Activated CD4-positive, alpha-beta memory T cell treated with anti-CD3 and anti-CD28 coated beads for 36 hours (primary cell): ENCODE results near the gene MORN1. TPM values are rescaled to one million over a fixed set of nuclear protein-coding genes. Genes with fewer than 3 reads are reported as not detected.

Experiments used
- CTCF ChIA-PET: fragments of 350-600 bp; sonication (Branson Sonifier 250); formaldehyde crosslinking; loops from one replicate; lab custom pipeline; 2021; ENCODE audit warnings: antibody characterized with exemption, inconsistent platforms; lab: Charles Lee
- POLR2A ChIA-PET: fragments of 350-600 bp; sonication (Branson Sonifier 250); formaldehyde crosslinking; loops from one replicate; lab custom pipeline; 2021; ENCODE audit warnings: antibody characterized with exemption; lab: Charles Lee
- DNase-seq: peaks from one replicate; pipeline ENCODE4 v3.0.0-alpha.2; 2020
- H3K27ac Mint-ChIP-seq: one replicate; pipeline ENCODE4 v1.8.0; 2021; ENCODE audit warnings: mixed read lengths
- H3K27me3 Mint-ChIP-seq: one replicate; pipeline ENCODE4 v1.8.0; 2021; ENCODE audit warnings: mixed read lengths
- H3K36me3 Mint-ChIP-seq: one replicate; pipeline ENCODE4 v1.8.0; 2021; ENCODE audit warnings: mixed read lengths
- H3K4me1 Mint-ChIP-seq: one replicate; pipeline ENCODE4 v1.8.0; 2021; ENCODE audit warnings: low read depth, mixed read lengths
- H3K4me3 Mint-ChIP-seq: one replicate; pipeline ENCODE4 v1.8.0; 2021; ENCODE audit warnings: mild to moderate bottlenecking, mixed read lengths
- H3K9me3 Mint-ChIP-seq: one replicate; pipeline ENCODE4 v1.8.0; 2021; ENCODE audit warnings: mixed read lengths
- intact Hi-C: fragments of 100-400 bp; cut with micrococcal nuclease; formaldehyde crosslinking; loops from one replicate; pipeline ENCODE4 v1.15.1; 2023
- total RNA-seq, 2 experiments: library from RNA; stranded (reverse); gene quantifications; one replicate each; pipeline ENCODE4 v1.2.3, GENCODE V29; 2021

The MORN1 gene
- total RNA-seq, 2 experiments from 2014 or later = 5.4 to 6.3 TPM

DNA sequence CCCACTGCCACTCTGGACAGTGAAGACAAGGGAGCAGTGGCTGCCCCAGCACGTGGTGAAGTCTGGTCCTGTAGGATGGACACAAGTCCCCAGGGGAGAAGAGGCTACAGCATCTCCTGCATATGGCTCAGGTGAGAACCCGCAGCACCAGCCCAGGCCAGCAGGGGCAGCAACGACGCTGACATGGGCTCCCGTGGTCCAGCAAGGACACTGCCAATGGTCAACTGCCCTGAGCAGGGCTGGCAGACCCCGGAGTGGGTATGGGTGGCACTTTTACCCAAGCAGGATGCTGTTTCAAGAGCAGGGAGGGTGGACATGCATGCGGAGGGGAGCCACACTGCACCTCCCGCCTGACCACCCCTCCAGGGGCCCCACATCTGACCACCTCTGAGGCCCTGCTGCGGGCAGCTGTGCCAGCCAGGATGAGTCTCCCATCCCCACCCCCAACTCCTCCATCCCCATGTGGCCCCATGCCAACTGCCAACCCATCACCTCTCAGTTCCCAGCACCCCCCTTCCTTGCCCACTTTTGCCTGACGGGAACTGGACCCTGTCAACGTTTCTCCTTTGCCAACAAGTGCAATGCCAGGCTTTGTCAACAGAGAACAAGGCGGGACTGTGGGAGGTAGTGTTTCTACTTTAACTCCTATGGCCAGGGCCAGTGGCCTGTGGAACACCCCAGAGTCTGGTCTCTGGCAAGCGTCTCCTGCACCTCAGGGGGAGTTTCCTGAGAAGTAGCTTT lies 8.6 kb downstream of the MORN1 start:
- no peaks in the 10 kb centered on the region for H3K9me3 Mint-ChIP-seq
- H3K36me3 Mint-ChIP-seq = no peaks in the 10 kb centered on the region
- H3K4me3 Mint-ChIP-seq = no peak overlapping the region
- ChIA-PET CTCF (interaction anchor here (0.6 to 17.5 kb wide), 20 partner anchors 8 to 292 kb away, joined by 3 to 409 read pairs (median 6); partner anchors contain the start of genes FAAP20, MORN1 and RER1), POLR2A (interaction anchor here (1.2 to 1.6 kb wide), 3 partner anchors 9 to 188 kb away, joined by 4 to 12 read pairs (median 5); partner anchors contain the start of genes FAAP20, MORN1 and RER1)
- peak; percentile 55 for DNase-seq
- no peaks in the 10 kb centered on the region for H3K4me1 Mint-ChIP-seq
- no peak overlapping the region for H3K27ac Mint-ChIP-seq
- intact Hi-C loops = no loop called here
- no peaks in the 10 kb centered on the region for H3K27me3 Mint-ChIP-seq

DNA sequence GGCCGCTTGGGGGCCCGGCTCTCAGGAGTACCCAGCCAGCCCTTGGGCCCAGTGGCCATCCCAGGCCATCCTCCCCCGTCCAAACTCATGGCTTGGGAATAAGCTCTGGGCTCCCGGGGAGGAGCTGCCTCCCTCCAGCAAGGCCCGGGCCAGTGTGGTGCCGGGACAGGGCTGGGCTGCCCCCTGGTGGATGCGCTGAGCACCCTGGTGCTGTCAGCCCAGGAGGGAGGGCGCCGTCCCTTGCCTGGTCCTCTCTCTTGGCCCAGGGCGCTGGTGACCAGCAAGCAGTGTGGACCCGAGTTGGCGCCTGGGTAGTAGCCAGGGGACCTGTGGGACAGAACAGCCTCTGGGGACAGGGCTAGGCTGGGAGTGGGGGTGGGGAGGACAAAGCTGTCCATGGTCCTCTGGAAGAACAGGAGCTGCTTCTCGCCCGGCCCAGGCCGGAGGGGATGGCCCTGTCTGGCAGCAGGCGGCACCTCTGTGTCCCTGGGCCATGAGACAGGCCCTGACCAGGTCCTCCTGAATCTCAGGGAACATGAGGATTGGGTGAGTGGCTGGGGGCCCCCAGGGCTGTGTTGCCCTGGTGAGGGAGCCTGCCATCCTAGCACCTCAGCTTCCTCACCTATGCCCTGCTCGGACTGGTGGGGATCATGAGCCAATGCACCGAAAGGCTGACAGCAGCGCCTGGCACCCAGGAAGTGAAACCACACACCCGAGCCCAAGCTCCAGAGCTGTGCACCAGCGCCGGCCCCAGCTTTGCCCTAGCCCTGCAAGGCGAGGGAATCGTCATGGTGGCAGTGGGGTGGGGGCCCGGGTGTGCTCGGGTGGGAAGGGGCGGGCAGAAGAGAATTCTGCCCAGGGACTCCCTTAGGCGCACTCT lies 9.4 kb downstream of the MORN1 start:
- Mint-ChIP-seq H3K4me1 (no peaks in the 10 kb centered on the region), H3K9me3 (no peaks in the 10 kb centered on the region), H3K27me3 (no peaks in the 10 kb centered on the region), H3K27ac (no peak overlapping the region), H3K4me3 (no peak overlapping the region), H3K36me3 (no peaks in the 10 kb centered on the region)
- DNase-seq = peak; percentile 85
- POLR2A ChIA-PET = interaction anchor here (0.6 to 1.6 kb wide), 4 partner anchors 9 to 249 kb away, joined by 3 to 12 read pairs (median 4); partner anchors contain the start of genes FAAP20, MORN1 and RER1
- intact Hi-C loops = loop anchor here (1.0 kb wide), 1 partner anchor 187 kb away; no protein-coding TSS in a partner anchor
- CTCF ChIA-PET = interaction anchor here (0.6 to 17.5 kb wide), 34 partner anchors 9 to 292 kb away, joined by 3 to 409 read pairs (median 4); partner anchors contain the start of genes FAAP20, MORN1 and RER1

DNA sequence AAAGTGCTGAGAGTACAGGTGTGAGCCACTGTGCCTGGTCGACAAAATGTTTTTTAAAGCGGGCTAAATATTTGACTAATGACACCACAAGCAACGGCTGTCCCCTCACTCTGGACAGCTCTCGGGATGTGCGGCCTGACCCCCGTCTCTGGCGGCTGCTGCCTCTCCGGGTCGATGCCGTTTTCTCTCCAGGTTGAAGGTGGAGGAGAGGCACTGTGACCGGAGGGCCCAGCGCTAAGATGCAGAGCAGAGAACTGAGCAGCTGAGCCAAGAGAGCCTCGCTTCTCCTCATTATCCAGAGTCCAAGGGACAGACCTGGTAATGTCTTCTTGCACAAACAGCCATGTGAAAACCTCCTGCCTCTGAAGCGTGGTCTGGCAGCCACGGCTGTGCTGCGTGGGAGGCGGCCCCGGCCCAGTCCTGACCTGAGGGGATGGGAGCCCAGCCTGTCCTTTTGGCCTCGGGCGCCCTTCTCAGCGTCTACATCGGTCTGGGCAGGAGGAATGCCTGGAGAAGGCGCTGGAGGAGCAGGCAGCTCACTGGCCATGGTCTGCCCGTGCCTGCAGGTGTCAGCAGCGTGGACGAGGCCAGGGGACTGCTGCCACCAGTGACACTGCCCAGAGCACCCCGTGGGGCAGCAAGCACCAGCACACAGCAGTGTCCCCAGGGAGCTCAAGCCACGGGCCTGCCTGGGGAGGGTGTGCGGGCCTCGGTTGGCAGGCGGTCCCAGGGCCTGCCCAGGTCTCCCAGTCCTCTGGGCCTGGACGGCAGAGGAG lies 10.3 kb downstream of the MORN1 start:
- no peak overlapping the region for H3K4me3 Mint-ChIP-seq
- no peaks in the 10 kb centered on the region for H3K9me3 Mint-ChIP-seq
- H3K27me3 Mint-ChIP-seq = no peaks in the 10 kb centered on the region
- H3K4me1 Mint-ChIP-seq = no peaks in the 10 kb centered on the region
- DNase-seq = no peak
- no peaks in the 10 kb centered on the region for H3K36me3 Mint-ChIP-seq
- ChIA-PET POLR2A (interaction anchor here (1.3 to 1.6 kb wide), 2 partner anchors 152 to 186 kb away, joined by 4 to 12 read pairs; partner anchors contain the start of gene FAAP20), CTCF (interaction anchor here (0.6 to 17.5 kb wide), 28 partner anchors 10 to 291 kb away, joined by 3 to 409 read pairs (median 4); partner anchors contain the start of genes FAAP20, MORN1 and RER1)
- intact Hi-C loops = loop anchor here (1.0 kb wide), 1 partner anchor 186 kb away; no protein-coding TSS in a partner anchor
- H3K27ac Mint-ChIP-seq = no peak overlapping the region

DNA sequence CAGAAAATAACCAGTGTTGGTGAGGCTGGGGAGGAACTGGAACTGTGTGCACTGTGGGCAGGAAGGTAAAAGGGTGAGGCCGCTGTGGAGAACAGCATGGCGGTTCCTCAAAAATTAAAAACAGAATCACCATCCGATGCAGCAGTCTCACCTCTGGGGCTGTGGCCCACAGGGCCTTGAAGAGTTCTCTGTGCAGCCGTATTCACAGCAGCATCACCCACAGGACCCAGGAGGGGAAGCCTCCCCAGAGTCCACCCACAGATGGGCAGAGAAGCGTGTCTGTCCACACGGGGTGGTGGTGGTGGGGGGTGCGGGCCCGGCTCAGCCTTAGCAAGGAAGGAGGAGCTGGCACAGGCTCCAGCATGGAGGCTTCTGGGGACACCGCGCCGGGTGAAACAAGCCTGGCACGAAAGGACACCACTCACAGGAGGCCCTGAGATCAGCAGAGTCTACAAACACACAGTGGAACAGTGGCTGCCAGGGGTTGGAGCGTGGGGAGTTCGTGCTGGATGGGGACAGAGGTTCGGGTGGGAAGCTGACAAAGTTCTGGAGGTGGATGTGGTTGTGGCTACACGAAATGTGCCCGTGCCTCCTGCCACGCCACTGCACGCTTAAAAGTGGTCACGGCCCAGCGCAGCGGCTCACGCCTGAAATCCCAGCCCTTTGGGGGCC lies 11.5 kb downstream of the MORN1 start:
- intact Hi-C loops = no loop called here
- Mint-ChIP-seq H3K27me3 (no peaks in the 10 kb centered on the region), H3K9me3 (no peaks in the 10 kb centered on the region), H3K27ac (no peak overlapping the region), H3K4me3 (no peak overlapping the region), H3K36me3 (no peaks in the 10 kb centered on the region), H3K4me1 (no peaks in the 10 kb centered on the region)
- POLR2A ChIA-PET = no interaction called here
- DNase-seq = no peak
- CTCF ChIA-PET = interaction anchor here (1.0 to 17.5 kb wide), 3 partner anchors 174 to 184 kb away, joined by 3 to 409 read pairs (median 3); partner anchors contain the start of gene FAAP20

DNA sequence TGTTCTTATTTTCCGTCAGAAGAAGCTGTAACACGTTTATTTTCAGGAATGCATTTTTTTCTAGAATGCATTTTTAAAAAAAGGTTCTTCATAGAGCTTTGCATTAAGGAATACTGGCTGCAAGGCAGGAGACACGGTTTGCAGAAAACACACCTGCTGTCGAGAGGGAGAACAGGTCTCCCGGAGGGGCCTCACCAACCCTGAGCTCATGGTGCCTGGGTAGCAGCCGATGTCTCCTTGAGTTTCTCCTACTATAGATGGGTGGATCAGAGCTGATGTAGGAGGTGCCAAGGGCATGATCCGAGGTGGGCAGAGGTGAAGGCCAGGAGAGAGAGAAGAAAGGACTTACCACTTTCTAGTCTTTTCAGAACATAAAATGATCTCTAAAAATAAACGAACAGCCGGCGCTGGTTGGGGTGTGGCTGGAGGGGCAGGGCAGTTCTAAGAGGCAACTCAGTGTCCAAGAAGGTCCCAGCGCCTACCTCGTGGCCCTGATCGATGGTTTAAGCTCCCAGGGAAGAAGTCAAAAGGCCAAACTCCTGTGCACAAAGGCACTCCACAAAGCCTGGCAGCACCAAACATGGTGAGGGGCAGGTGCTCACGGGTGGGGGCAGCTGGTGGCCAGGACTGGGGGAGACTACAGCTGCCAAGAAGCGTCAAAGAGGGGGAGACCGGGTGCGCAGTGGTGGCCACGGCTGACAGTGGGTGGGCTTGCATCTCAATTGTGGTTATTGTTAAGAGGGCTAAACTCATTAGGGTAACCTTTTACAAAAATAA lies 12.2 kb downstream of the MORN1 start:
- H3K4me1 Mint-ChIP-seq = no peaks in the 10 kb centered on the region
- no peaks in the 10 kb centered on the region for H3K27me3 Mint-ChIP-seq
- CTCF ChIA-PET = interaction anchor here (0.9 to 17.5 kb wide), 3 partner anchors 150 to 183 kb away, joined by 3 to 409 read pairs (median 3); partner anchors contain the start of gene FAAP20
- POLR2A ChIA-PET = no interaction called here
- H3K9me3 Mint-ChIP-seq = no peaks in the 10 kb centered on the region
- no peak overlapping the region for H3K27ac Mint-ChIP-seq
- no peak overlapping the region for H3K4me3 Mint-ChIP-seq
- no peak for DNase-seq
- H3K36me3 Mint-ChIP-seq = no peaks in the 10 kb centered on the region
- intact Hi-C loops = no loop called here

GRCh38 chr1:2378441-2378851 lies 12.9 kb downstream of the MORN1 start:
- H3K4me3 Mint-ChIP-seq = no peak overlapping the region
- POLR2A ChIA-PET = no interaction called here

DNA sequence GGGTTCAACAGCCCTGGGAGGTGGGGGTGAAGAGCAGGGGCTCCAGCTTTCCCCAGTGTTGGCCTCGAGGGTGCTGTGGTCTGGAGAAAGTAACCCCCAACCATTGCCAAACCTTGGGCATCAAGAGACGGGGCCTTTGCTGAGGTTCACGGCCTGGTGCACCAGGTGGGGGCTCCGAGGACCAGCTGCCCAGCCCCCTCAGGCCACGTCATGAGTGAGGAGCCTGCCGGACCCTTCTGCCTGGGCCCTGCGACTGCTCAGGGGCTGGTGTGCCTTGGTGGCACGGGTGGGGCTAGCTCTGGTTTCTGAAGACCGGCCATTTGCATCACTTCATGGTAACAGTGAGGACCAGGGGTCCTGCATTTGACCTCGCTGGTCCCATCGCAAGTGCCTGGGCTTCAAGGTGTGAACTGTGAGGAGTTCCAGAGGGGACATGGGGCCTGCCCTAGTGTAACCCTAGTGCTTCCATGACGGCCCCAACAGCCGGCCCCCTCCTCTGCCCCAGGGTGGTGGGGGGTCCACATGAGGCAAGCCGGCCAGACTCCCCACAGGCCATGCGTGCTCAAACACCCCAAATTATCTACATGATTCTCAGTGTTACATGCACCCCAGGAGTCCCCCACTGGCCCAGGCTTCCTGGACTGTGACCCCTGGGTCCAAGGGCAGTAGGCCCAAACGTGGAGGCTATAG lies 13.5 kb downstream of the MORN1 start:
- no peak overlapping the region for H3K4me3 Mint-ChIP-seq
- H3K9me3 Mint-ChIP-seq = no peaks in the 10 kb centered on the region
- no peaks in the 10 kb centered on the region for H3K4me1 Mint-ChIP-seq
- CTCF ChIA-PET = interaction anchor here (17.5 kb wide), 1 partner anchor 182 kb away, joined by 409 read pairs; the partner anchor contains the start of gene FAAP20
- POLR2A ChIA-PET = no interaction called here
- H3K27ac Mint-ChIP-seq = no peak overlapping the region
- intact Hi-C loops = no loop called here
- H3K27me3 Mint-ChIP-seq = no peaks in the 10 kb centered on the region
- no peak for DNase-seq
- no peaks in the 10 kb centered on the region for H3K36me3 Mint-ChIP-seq

More at GRCh38 chr1:2378441-2378851, 12.9 kb downstream of the MORN1 start:
- CTCF ChIA-PET = interaction anchor here (1.2 to 17.5 kb wide), 2 partner anchors 173 to 182 kb away, joined by 3 to 409 read pairs; partner anchors contain the start of gene FAAP20
- intact Hi-C loops = no loop called here
- Mint-ChIP-seq H3K9me3 (no peaks in the 10 kb centered on the region), H3K4me1 (no peaks in the 10 kb centered on the region), H3K27ac (no peak overlapping the region), H3K27me3 (no peaks in the 10 kb centered on the region), H3K36me3 (no peaks in the 10 kb centered on the region)
- DNase-seq = no peak

GRCh38 chr1:2376931-2377672 lies 14.3 kb downstream of the MORN1 start:
- Mint-ChIP-seq H3K4me1 (no peaks in the 10 kb centered on the region), H3K9me3 (no peaks in the 10 kb centered on the region), H3K36me3 (no peaks in the 10 kb centered on the region), H3K4me3 (no peak overlapping the region), H3K27ac (no peak overlapping the region), H3K27me3 (no peaks in the 10 kb centered on the region)
- POLR2A ChIA-PET = no interaction called here
- CTCF ChIA-PET = interaction anchor here (17.5 kb wide), 1 partner anchor 181 kb away, joined by 409 read pairs; the partner anchor contains the start of gene FAAP20
- DNase-seq = no peak
- intact Hi-C loops = no loop called here

DNA sequence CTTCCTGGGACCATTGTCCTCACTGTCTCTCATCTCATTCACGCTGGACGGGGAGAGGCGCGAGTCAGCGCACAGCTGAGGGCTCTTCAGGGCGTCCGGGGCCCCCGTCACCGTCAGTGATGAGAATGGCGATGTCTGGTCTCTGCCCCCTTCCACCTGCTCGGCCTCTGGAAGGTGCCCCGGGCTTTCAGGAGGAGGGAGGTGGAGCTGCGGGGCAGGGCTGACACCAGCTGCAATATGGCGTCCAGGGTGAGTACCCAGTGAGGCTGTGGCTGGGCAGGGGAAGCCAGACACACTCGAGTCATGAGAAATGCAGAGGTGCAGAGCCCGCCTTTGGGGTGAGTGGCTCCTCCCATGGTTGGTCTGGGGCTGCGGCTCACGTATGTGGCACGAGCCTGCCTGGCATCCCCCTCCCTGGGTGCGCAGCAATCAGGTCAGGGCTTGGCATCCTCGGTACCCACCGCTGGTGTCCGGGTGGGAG lies 15.1 kb downstream of the MORN1 start:
- H3K27ac Mint-ChIP-seq = no peak overlapping the region
- no peak overlapping the region for H3K4me3 Mint-ChIP-seq
- ChIA-PET CTCF (no interaction called here), POLR2A (no interaction called here)
- H3K27me3 Mint-ChIP-seq = no peaks in the 10 kb centered on the region
- intact Hi-C loops = no loop called here
- no peaks in the 10 kb centered on the region for H3K36me3 Mint-ChIP-seq
- no peaks in the 10 kb centered on the region for H3K9me3 Mint-ChIP-seq
- no peaks in the 10 kb centered on the region for H3K4me1 Mint-ChIP-seq
- no peak for DNase-seq
